ENCODE results near the gene ERG. TPM values are rescaled to one million over a fixed set of nuclear protein-coding genes. Genes with fewer than 3 reads are reported as not detected.

The ERG gene
- total and polyA plus RNA-seq, 2 experiments from 2014 or later: 0.14 to 0.44 TPM

DNA sequence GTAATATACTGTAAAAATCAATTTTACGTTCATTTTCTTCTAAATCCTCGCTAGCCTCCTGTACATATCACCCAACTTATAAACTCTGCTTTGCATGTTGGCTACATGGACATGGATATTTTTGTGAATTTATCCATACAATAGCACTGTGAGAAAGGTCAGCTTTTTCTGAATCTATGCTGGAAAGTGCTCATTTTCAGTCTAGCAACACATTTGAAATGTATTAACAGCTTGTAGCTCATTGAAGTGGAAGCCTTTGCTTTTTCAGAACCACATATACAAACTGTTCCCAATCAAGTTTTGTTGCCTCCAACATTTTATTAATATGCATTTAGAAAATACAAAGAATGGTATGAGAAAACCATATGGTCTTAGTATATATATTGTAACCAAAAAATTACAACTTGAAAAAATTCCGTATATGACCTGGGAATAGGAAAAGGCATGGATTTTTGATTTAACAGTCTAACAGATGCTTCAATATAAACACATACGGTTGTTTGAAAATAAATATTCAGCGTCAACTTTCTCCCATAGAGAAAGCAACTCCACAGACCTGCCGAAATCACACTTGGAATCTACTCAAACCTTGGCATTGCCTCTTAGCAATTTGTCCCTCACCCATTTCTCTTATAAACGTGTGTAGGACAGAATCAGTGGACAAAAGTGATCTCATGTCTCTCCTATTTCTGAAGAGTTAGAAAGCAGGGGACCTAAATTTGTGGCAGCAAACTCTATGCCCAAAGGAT lies 112.7 kb downstream of the ERG start:
- no peak for TF ChIP-seq STAT1 (IDR thresholded peaks at IDR 0.05; ENCODE audit: unreplicated experiment)
- TF ChIP-seq NANOG (IDR thresholded peaks at IDR 0.05; ENCODE audit: borderline replicate concordance): no peak
- Mint-ChIP-seq H3K27me3 (ENCODE audit: insufficient read depth, low read depth, poor library complexity) (no peaks in the 10 kb centered on the region), H3K4me1 (peaks cover 5% of the 10 kb centered on the region; the same call in 2 of the 3 replicates), H3K36me3 (ENCODE audit: low read depth) (peaks cover 2% of the 10 kb centered on the region; the same call in 1 of the 3 replicates), H3K27ac (no peak overlapping the region), H3K9me3 (no peaks in the 10 kb centered on the region), H3K4me3 (no peak overlapping the region)
- Histone ChIP-seq H3K4me2 (no peak overlapping the region), H2AFZ (no peak overlapping the region), H3K79me2 (replicated peaks; ENCODE audit: insufficient read depth) (no peaks in the 10 kb centered on the region), H3K9me2 (ENCODE audit: insufficient read depth) (peaks cover 3% of the 10 kb centered on the region; the same call in 1 of the 2 replicates), H3K27ac (ENCODE audit: low read depth) (no peak overlapping the region), H3K4me1 (ENCODE audit: insufficient read depth) (no peaks in the 10 kb centered on the region), H3F3A (replicated peaks; ENCODE audit: low read depth) (no peaks in the 10 kb centered on the region), H3K27me3 (ENCODE audit: insufficient read depth) (no peaks in the 10 kb centered on the region), H3K36me3 (ENCODE audit: insufficient read depth) (no peaks in the 10 kb centered on the region), H4K20me1 (replicated peaks; ENCODE audit: insufficient read depth) (no peaks in the 10 kb centered on the region), H3K4me3 (no peak overlapping the region)
- DNase-seq (ENCODE audit: low spot score) (no peak), ATAC-seq (no peak)

GRCh38 chr21:38384675-38385426 lies 113.4 kb downstream of the ERG start:
- no peak overlapping the region for H3K4me2 ChIP-seq
- no peaks in the 10 kb centered on the region for H3F3A ChIP-seq (replicated peaks; ENCODE audit: low read depth)
- peaks cover 3% of the 10 kb centered on the region; the same call in 1 of the 2 replicates for H3K9me2 ChIP-seq (ENCODE audit: insufficient read depth)
- no peak overlapping the region for H3K4me3 Mint-ChIP-seq
- H3K4me3 ChIP-seq: no peak overlapping the region
- no peaks in the 10 kb centered on the region for H3K27me3 Mint-ChIP-seq (ENCODE audit: insufficient read depth, low read depth, poor library complexity)
- H3K27ac Mint-ChIP-seq: no peak overlapping the region
- no peaks in the 10 kb centered on the region for H3K27me3 ChIP-seq (ENCODE audit: insufficient read depth)
- H2AFZ ChIP-seq: no peak overlapping the region
- H3K4me1 Mint-ChIP-seq: peaks cover 5% of the 10 kb centered on the region; the same call in 2 of the 3 replicates
- no peak overlapping the region for H3K27ac ChIP-seq (ENCODE audit: low read depth)
- DNase-seq (ENCODE audit: low spot score) (no peak), ATAC-seq (no peak)
- no peaks in the 10 kb centered on the region for H3K36me3 ChIP-seq (ENCODE audit: insufficient read depth)
- H4K20me1 ChIP-seq (replicated peaks; ENCODE audit: insufficient read depth): no peaks in the 10 kb centered on the region
- no peaks in the 10 kb centered on the region for H3K79me2 ChIP-seq (replicated peaks; ENCODE audit: insufficient read depth)
- no peaks in the 10 kb centered on the region for H3K36me3 Mint-ChIP-seq (ENCODE audit: low read depth)
- no peak for TF ChIP-seq ZNF114 (CRISPR knock-in tag; IDR thresholded peaks at IDR 0.05)
- TF ChIP-seq, protein P1, sequence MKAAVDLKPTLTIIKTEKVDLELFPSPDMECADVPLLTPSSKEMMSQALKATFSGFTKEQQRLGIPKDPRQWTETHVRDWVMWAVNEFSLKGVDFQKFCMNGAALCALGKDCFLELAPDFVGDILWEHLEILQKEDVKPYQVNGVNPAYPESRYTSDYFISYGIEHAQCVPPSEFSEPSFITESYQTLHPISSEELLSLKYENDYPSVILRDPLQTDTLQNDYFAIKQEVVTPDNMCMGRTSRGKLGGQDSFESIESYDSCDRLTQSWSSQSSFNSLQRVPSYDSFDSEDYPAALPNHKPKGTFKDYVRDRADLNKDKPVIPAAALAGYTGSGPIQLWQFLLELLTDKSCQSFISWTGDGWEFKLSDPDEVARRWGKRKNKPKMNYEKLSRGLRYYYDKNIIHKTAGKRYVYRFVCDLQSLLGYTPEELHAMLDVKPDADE (IDR thresholded peaks at IDR 0.05): no peak
- no peak for TF ChIP-seq EZH2phosphoT487 (IDR thresholded peaks at IDR 0.05; ENCODE audit: unreplicated experiment)
- TF ChIP-seq EZH2 (IDR thresholded peaks at IDR 0.05; ENCODE audit: low read depth, unreplicated experiment): no peak
- no peak for TF ChIP-seq POLR2AphosphoS5 (IDR thresholded peaks at IDR 0.05; ENCODE audit: low read depth)
- no peak for TF ChIP-seq CTCF (conservative IDR thresholded peaks at IDR 0.05; ENCODE audit: low read depth in 2 of 2)
- TF ChIP-seq ZNF331 (CRISPR knock-in tag; IDR thresholded peaks at IDR 0.05; ENCODE audit: low read depth): no peak
- H3K9me3 Mint-ChIP-seq: no peaks in the 10 kb centered on the region
- H3K4me1 ChIP-seq (ENCODE audit: insufficient read depth): no peaks in the 10 kb centered on the region
